GM23338 (cell line): Measurements from ENCODE around the gene ARHGAP10. TPM values are rescaled to one million over a fixed set of nuclear protein-coding genes. Genes with fewer than 3 reads are reported as not detected.
A peak's percentile ranks its signal among the peaks of the same experiment; 100 is the strongest.

Experiments
- ATAC-seq: fragments of 200-7000 bp; cut with Tn5 transposase; 3 replicates; pipeline ENCODE4 v1.9.1; 2020
- DNase-seq: peaks from one replicate; pipeline ENCODE4 v3.0.0-alpha.2; 2015; ENCODE audit warnings: low spot score
- H2AFZ ChIP-seq: fragments of 200-600 bp; sonication (generic); 2 replicates; pipeline ENCODE4 v1.8.0; 2016; ENCODE audit warnings: antibody characterized with exemption, mild to moderate bottlenecking, moderate library complexity
- H3F3A ChIP-seq: fragments of 200-600 bp; sonication (generic); replicated peaks from 2 replicates; pipeline ENCODE4 v1.8.0; 2017; ENCODE audit warnings: antibody characterized with exemption, mixed run types, low read depth
- H3K27ac ChIP-seq: fragments of 200-600 bp; sonication (generic); 2 replicates; pipeline ENCODE4 v1.6.1; 2016; ENCODE audit warnings: low read depth
- H3K27me3 ChIP-seq: fragments of 200-600 bp; sonication (generic); 2 replicates; pipeline ENCODE4 v1.8.0; 2016; ENCODE audit warnings: mild to moderate bottlenecking, mixed run types, moderate library complexity; ENCODE audit not compliant: insufficient read depth
- H3K36me3 ChIP-seq: fragments of 200-600 bp; sonication (generic); 2 replicates; pipeline ENCODE4 v1.8.0; 2016; ENCODE audit warnings: mild to moderate bottlenecking; ENCODE audit not compliant: insufficient read depth
- H3K4me1 ChIP-seq: fragments of 200-600 bp; sonication (generic); 2 replicates; pipeline ENCODE4 v1.8.0; 2016; ENCODE audit warnings: mild to moderate bottlenecking, moderate library complexity; ENCODE audit not compliant: insufficient read depth
- H3K4me2 ChIP-seq: fragments of 200-600 bp; sonication (generic); 2 replicates; pipeline ENCODE4 v1.7.1; 2017; ENCODE audit warnings: mixed run types
- H3K4me3 ChIP-seq: fragments of 200-600 bp; sonication (generic); 2 replicates; pipeline ENCODE4 v1.6.1; 2016; ENCODE audit warnings: mixed run types
- H3K79me2 ChIP-seq: fragments of 200-600 bp; sonication (generic); replicated peaks from 2 replicates; pipeline ENCODE4 v1.8.0; 2017; ENCODE audit warnings: mild to moderate bottlenecking; ENCODE audit not compliant: insufficient read depth
- H3K9me2 ChIP-seq: fragments of 200-600 bp; sonication (generic); 2 replicates; pipeline ENCODE4 v1.8.0; 2017; ENCODE audit not compliant: insufficient read depth
- H4K20me1 ChIP-seq: fragments of 200-600 bp; sonication (generic); replicated peaks from 2 replicates; pipeline ENCODE4 v1.8.0; 2017; ENCODE audit warnings: mild to moderate bottlenecking; ENCODE audit not compliant: insufficient read depth
- H3K27ac Mint-ChIP-seq: 2 replicates; pipeline ENCODE4 v1.8.0; 2020; ENCODE audit warnings: inconsistent platforms, mild to moderate bottlenecking, moderate library complexity, mixed read lengths
- H3K27me3 Mint-ChIP-seq: 3 replicates; pipeline ENCODE4 v1.8.0; 2022; ENCODE audit warnings: low read depth, mild to moderate bottlenecking, moderate library complexity, mixed read lengths, inconsistent platforms; ENCODE audit not compliant: insufficient read depth, poor library complexity
- H3K36me3 Mint-ChIP-seq: 3 replicates; pipeline ENCODE4 v1.8.0; 2021; ENCODE audit warnings: low read depth, mild to moderate bottlenecking, inconsistent platforms, moderate library complexity, mixed read lengths
- H3K4me1 Mint-ChIP-seq: 3 replicates; pipeline ENCODE4 v1.8.0; 2020; ENCODE audit warnings: mild to moderate bottlenecking, inconsistent platforms, mixed read lengths
- H3K4me3 Mint-ChIP-seq: 3 replicates; pipeline ENCODE4 v1.8.0; 2021; ENCODE audit warnings: moderate library complexity, mild to moderate bottlenecking, inconsistent platforms, mixed read lengths
- H3K9me3 Mint-ChIP-seq: 3 replicates; pipeline ENCODE4 v1.8.0; 2020; ENCODE audit warnings: moderate library complexity, mild to moderate bottlenecking, inconsistent platforms, mixed read lengths
- CREB1 ChIP-seq: fragments of 250-450 bp; sonication (Bioruptor Pico); IDR thresholded peaks from 2 replicates; pipeline ENCODE4 v1.5.0; 2020; ENCODE audit warnings: low read depth, mild to moderate bottlenecking, moderate library complexity
- EZH2phosphoT487 ChIP-seq: fragments of 200-600 bp; sonication (generic); IDR thresholded peaks from one replicate; pipeline ENCODE4 v1.8.1; 2018; ENCODE audit warnings: antibody characterized with exemption; ENCODE audit not compliant: unreplicated experiment
- POLR2AphosphoS5 ChIP-seq: IDR thresholded peaks from 2 replicates; pipeline ENCODE4 v1.6.1; 2016; ENCODE audit warnings: antibody characterized with exemption, low read depth
- STAT1 ChIP-seq: IDR thresholded peaks from one replicate; pipeline ENCODE4 v1.6.1; 2016; ENCODE audit warnings: antibody characterized with exemption; ENCODE audit not compliant: unreplicated experiment
- ZNF114 ChIP-seq: fragments of 250-450 bp; sonication (Bioruptor Pico); IDR thresholded peaks from 2 replicates; pipeline ENCODE4 v1.5.0; 2020; ENCODE audit warnings: mild to moderate bottlenecking, moderate library complexity
- ZNF331 ChIP-seq: fragments of 250-450 bp; sonication (Bioruptor Pico); IDR thresholded peaks from 2 replicates; pipeline ENCODE4 v1.5.0; 2020; ENCODE audit warnings: low read depth, mild to moderate bottlenecking, moderate library complexity
- polyA plus RNA-seq: library from polyadenylated mRNA; unstranded; fragments of >200 nt; fragmentation: Nextera tagmentation; extraction: Ambion mirVana; gene quantifications from 2 replicates; pipeline ENCODE4 v1.2.1, GENCODE V29; 2016
- total RNA-seq: library from RNA; depleted of rRNA; stranded (reverse); fragments of >200 nt; shearing (Covaris generic); gene quantifications from 2 replicates; pipeline ENCODE4 v1.2.3, GENCODE V29; 2014
- TF ChIP-seq, protein P1 (sequence below): fragments of 250-450 bp; sonication (Bioruptor Pico); IDR thresholded peaks from 2 replicates; pipeline ENCODE4 v1.5.0; 2020; ENCODE audit warnings: mild to moderate bottlenecking, moderate library complexity
- TF ChIP-seq, protein P2 (sequence below): IDR thresholded peaks from 2 replicates; pipeline ENCODE4 v1.6.1; 2016; ENCODE audit warnings: antibody characterized with exemption
- TF ChIP-seq, protein P3 (sequence below): IDR thresholded peaks from one replicate; pipeline ENCODE4 v1.6.1; 2018; ENCODE audit warnings: antibody characterized with exemption; ENCODE audit not compliant: unreplicated experiment
- TF ChIP-seq, protein P4 (sequence below), 2 experiments: fragments of 200-600 bp in 1 of 2; sonication (generic) in 1 of 2; conservative IDR thresholded peaks; 2 replicates each; pipeline versions ENCODE4 v1.5.1 to v1.6.1; 2016 to 2017; ENCODE audit warnings: antibody characterized with exemption in 2 of 2, low read depth in 2 of 2, mild to moderate bottlenecking in 2 of 2, moderate library complexity in 1 of 2

ARHGAP10 gene
- total and polyA plus RNA-seq, 2 experiments from 2014 or later: 5.1 to 6.3 TPM

DNA sequence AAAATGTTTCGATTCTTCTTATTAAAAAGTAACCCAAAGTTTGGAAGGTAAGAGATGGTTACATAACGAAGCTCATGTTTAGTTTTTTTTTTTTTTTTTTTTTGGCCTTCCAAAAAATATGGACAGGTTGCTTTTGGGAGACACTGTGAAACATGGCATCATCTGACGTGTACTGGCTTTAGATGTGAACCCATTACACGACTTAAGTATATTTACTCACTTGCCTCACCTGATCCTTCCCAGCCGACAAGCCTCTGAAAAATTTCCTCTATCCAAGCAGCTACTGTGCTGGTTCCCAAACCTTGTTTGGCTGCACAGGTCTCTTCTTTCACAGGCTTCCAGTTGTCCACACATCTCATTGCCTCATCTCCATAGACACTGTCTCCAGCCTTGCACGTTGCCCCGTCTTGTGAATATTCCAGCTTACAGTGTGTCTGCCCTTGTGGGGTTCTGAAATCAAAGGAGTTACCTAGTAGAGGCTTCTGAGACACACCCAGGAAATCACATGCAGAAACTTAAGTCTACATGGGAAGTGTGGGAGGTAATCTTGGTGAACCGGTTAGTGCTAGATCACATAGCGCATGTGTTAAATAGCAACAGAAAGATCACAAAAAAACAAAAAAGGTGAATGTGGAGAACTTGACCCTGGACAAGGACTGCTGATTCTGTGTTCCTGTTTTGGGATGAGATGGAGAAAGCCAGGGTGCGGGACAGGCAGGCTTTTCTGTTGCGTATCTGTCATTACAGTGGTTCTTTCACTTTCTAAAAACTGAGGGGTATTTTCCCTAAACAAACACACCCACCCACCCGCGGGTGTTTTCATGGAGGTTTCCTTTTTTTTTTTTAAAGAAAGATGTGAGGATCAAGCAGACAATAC is 328.6 kb downstream of the ARHGAP10 start:
- H3K4me1 Mint-ChIP-seq: peaks cover 35% of the 10 kb centered on the region

More for the DNA sequence above, 328.6 kb downstream of the ARHGAP10 start:
- Mint-ChIP-seq H3K27ac (0 out of 2 replicates have a peak overlapping the region, but pooled peaks have one; percentile 9), H3K36me3 (no peaks in the 10 kb centered on the region), H3K9me3 (no peaks in the 10 kb centered on the region), H3K4me3 (no peak overlapping the region), H3K27me3 (no peaks in the 10 kb centered on the region)
- Histone ChIP-seq H3K27ac (no peak overlapping the region), H3K79me2 (no peaks in the 10 kb centered on the region), H3K27me3 (no peaks in the 10 kb centered on the region), H3K36me3 (no peaks in the 10 kb centered on the region), H2AFZ (no peak overlapping the region), H3K4me1 (peaks cover 26% of the 10 kb centered on the region; the same call in 1 of the 2 replicates), H3K4me3 (no peak overlapping the region), H3K4me2 (0 out of 2 replicates have a peak overlapping the region, but pooled peaks have one; percentile 44), H4K20me1 (no peaks in the 10 kb centered on the region), H3F3A (no peaks in the 10 kb centered on the region), H3K9me2 (no peaks in the 10 kb centered on the region)
- TF ChIP-seq, protein P1, sequence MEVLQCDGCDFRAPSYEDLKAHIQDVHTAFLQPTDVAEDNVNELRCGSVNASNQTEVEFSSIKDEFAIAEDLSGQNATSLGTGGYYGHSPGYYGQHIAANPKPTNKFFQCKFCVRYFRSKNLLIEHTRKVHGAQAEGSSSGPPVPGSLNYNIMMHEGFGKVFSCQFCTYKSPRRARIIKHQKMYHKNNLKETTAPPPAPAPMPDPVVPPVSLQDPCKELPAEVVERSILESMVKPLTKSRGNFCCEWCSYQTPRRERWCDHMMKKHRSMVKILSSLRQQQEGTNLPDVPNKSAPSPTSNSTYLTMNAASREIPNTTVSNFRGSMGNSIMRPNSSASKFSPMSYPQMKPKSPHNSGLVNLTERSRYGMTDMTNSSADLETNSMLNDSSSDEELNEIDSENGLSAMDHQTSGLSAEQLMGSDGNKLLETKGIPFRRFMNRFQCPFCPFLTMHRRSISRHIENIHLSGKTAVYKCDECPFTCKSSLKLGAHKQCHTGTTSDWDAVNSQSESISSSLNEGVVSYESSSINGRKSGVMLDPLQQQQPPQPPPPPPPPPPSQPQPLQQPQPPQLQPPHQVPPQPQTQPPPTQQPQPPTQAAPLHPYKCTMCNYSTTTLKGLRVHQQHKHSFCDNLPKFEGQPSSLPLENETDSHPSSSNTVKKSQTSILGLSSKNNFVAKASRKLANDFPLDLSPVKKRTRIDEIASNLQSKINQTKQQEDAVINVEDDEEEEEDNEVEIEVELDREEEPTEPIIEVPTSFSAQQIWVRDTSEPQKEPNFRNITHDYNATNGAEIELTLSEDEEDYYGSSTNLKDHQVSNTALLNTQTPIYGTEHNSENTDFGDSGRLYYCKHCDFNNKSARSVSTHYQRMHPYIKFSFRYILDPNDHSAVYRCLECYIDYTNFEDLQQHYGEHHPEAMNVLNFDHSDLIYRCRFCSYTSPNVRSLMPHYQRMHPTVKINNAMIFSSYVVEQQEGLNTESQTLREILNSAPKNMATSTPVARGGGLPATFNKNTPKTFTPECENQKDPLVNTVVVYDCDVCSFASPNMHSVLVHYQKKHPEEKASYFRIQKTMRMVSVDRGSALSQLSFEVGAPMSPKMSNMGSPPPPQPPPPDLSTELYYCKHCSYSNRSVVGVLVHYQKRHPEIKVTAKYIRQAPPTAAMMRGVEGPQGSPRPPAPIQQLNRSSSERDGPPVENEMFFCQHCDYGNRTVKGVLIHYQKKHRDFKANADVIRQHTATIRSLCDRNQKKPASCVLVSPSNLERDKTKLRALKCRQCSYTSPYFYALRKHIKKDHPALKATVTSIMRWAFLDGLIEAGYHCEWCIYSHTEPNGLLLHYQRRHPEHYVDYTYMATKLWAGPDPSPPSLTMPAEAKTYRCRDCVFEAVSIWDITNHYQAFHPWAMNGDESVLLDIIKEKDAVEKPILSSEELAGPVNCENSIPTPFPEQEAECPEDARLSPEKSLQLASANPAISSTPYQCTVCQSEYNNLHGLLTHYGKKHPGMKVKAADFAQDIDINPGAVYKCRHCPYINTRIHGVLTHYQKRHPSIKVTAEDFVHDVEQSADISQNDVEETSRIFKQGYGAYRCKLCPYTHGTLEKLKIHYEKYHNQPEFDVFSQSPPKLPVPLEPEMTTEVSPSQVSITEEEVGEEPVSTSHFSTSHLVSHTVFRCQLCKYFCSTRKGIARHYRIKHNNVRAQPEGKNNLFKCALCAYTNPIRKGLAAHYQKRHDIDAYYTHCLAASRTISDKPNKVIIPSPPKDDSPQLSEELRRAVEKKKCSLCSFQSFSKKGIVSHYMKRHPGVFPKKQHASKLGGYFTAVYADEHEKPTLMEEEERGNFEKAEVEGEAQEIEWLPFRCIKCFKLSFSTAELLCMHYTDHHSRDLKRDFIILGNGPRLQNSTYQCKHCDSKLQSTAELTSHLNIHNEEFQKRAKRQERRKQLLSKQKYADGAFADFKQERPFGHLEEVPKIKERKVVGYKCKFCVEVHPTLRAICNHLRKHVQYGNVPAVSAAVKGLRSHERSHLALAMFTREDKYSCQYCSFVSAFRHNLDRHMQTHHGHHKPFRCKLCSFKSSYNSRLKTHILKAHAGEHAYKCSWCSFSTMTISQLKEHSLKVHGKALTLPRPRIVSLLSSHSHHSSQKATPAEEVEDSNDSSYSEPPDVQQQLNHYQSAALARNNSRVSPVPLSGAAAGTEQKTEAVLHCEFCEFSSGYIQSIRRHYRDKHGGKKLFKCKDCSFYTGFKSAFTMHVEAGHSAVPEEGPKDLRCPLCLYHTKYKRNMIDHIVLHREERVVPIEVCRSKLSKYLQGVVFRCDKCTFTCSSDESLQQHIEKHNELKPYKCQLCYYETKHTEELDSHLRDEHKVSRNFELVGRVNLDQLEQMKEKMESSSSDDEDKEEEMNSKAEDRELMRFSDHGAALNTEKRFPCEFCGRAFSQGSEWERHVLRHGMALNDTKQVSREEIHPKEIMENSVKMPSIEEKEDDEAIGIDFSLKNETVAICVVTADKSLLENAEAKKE (CRISPR knock-in tag): no peak
- no peak for TF ChIP-seq POLR2AphosphoS5
- TF ChIP-seq ZNF331: no peak
- no peak for TF ChIP-seq EZH2phosphoT487
- TF ChIP-seq, protein P2, sequence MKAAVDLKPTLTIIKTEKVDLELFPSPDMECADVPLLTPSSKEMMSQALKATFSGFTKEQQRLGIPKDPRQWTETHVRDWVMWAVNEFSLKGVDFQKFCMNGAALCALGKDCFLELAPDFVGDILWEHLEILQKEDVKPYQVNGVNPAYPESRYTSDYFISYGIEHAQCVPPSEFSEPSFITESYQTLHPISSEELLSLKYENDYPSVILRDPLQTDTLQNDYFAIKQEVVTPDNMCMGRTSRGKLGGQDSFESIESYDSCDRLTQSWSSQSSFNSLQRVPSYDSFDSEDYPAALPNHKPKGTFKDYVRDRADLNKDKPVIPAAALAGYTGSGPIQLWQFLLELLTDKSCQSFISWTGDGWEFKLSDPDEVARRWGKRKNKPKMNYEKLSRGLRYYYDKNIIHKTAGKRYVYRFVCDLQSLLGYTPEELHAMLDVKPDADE: no peak
- TF ChIP-seq ZNF114 (CRISPR knock-in tag): no peak
- TF ChIP-seq STAT1: no peak
- TF ChIP-seq, protein P3, sequence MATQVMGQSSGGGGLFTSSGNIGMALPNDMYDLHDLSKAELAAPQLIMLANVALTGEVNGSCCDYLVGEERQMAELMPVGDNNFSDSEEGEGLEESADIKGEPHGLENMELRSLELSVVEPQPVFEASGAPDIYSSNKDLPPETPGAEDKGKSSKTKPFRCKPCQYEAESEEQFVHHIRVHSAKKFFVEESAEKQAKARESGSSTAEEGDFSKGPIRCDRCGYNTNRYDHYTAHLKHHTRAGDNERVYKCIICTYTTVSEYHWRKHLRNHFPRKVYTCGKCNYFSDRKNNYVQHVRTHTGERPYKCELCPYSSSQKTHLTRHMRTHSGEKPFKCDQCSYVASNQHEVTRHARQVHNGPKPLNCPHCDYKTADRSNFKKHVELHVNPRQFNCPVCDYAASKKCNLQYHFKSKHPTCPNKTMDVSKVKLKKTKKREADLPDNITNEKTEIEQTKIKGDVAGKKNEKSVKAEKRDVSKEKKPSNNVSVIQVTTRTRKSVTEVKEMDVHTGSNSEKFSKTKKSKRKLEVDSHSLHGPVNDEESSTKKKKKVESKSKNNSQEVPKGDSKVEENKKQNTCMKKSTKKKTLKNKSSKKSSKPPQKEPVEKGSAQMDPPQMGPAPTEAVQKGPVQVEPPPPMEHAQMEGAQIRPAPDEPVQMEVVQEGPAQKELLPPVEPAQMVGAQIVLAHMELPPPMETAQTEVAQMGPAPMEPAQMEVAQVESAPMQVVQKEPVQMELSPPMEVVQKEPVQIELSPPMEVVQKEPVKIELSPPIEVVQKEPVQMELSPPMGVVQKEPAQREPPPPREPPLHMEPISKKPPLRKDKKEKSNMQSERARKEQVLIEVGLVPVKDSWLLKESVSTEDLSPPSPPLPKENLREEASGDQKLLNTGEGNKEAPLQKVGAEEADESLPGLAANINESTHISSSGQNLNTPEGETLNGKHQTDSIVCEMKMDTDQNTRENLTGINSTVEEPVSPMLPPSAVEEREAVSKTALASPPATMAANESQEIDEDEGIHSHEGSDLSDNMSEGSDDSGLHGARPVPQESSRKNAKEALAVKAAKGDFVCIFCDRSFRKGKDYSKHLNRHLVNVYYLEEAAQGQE: no peak
- TF ChIP-seq, protein P4, sequence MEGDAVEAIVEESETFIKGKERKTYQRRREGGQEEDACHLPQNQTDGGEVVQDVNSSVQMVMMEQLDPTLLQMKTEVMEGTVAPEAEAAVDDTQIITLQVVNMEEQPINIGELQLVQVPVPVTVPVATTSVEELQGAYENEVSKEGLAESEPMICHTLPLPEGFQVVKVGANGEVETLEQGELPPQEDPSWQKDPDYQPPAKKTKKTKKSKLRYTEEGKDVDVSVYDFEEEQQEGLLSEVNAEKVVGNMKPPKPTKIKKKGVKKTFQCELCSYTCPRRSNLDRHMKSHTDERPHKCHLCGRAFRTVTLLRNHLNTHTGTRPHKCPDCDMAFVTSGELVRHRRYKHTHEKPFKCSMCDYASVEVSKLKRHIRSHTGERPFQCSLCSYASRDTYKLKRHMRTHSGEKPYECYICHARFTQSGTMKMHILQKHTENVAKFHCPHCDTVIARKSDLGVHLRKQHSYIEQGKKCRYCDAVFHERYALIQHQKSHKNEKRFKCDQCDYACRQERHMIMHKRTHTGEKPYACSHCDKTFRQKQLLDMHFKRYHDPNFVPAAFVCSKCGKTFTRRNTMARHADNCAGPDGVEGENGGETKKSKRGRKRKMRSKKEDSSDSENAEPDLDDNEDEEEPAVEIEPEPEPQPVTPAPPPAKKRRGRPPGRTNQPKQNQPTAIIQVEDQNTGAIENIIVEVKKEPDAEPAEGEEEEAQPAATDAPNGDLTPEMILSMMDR (conservative IDR thresholded peaks at IDR 0.05; ENCODE audit: low read depth in 2 of 2): no peak
- TF ChIP-seq CREB1 (CRISPR knock-in tag): no peak
- ATAC-seq: no peak
- no peak for DNase-seq
